GM12878 (cell line): ENCODE measurements around the gene BTBD3. TPM values are rescaled to one million over a fixed set of nuclear protein-coding genes. Genes with fewer than 3 reads are reported as not detected.

Experiments used
- ATAC-seq: fragments of 200-7000 bp; cut with Tn5 transposase; 3 replicates; pipeline ENCODE4 v1.9.1; 2020; ENCODE audit warnings: mild to moderate bottlenecking, moderate library complexity
- BruUV-seq: library from RNA; stranded (reverse); fragments of 400-500 nt; replicated peaks from 2 replicates; lab custom pipeline; 2021; lab: Mats Ljungman, UMichigan
- CTCF ChIA-PET: fragments of 300-600 bp; sonication (Branson Sonifier 250); formaldehyde crosslinking; extraction: SDS; loops from one replicate; lab custom pipeline; 2021; ENCODE audit warnings: inconsistent platforms; lab: Yijun Ruan, JAX
- POLR2A ChIA-PET: fragments of 350-600 bp; formaldehyde crosslinking; extraction: SDS; loops from one replicate; lab custom pipeline; 2021; ENCODE audit warnings: inconsistent platforms; lab: Charles Lee
- RAD21 ChIA-PET: fragments of 300-600 bp; sonication (Branson Sonifier 250); formaldehyde crosslinking; loops from one replicate; lab custom pipeline; 2023; ENCODE audit warnings: antibody characterized with exemption; ENCODE audit not compliant: unreplicated experiment; lab: Charles Lee
- SMC1A ChIA-PET: fragments of 300-600 bp; sonication (Branson Sonifier 250); formaldehyde crosslinking; loops from one replicate; lab custom pipeline; 2023; ENCODE audit not compliant: unreplicated experiment, uncharacterized antibody; lab: Charles Lee
- DNase-seq: peaks from one replicate; pipeline ENCODE4 v3.0.0-alpha.2; 2011; ENCODE audit warnings: low read depth, low spot score
- FAIRE-seq: peaks from 3 replicates; lab custom pipeline; 2011; peaks lifted over from hg19 to GRCh38; lab: Jason Lieb, UNC
- H2AFZ ChIP-seq: 2 replicates; pipeline ENCODE4 v1.6.0; 2011; ENCODE audit warnings: low read depth, low read length, control low read depth; ENCODE audit not compliant: control insufficient read depth
- H3K27ac ChIP-seq: 2 replicates; pipeline ENCODE4 v1.5.1; 2011; ENCODE audit warnings: control low read depth; ENCODE audit not compliant: control insufficient read depth, insufficient read depth
- H3K27me3 ChIP-seq, 2 experiments: replicated peaks in 1 of 2; 2 replicates each; pipeline versions ENCODE4 v1.6.0 to v1.6.1; 2011; ENCODE audit warnings: low read length in 1 of 2; ENCODE audit not compliant: control insufficient read depth in 2 of 2, insufficient read depth in 2 of 2
- H3K36me3 ChIP-seq, 2 experiments: 2 replicates each; pipeline ENCODE4 v1.5.1; 2011; ENCODE audit warnings: low read length in 1 of 2; ENCODE audit not compliant: control insufficient read depth in 2 of 2, insufficient read depth in 2 of 2
- H3K4me1 ChIP-seq: 2 replicates; pipeline ENCODE4 v1.6.1; 2011; ENCODE audit warnings: mild to moderate bottlenecking, low read length, moderate library complexity, mixed read lengths; ENCODE audit not compliant: control insufficient read depth, insufficient read depth
- H3K4me2 ChIP-seq: 2 replicates; pipeline ENCODE4 v1.6.0; 2011; ENCODE audit warnings: control low read depth; ENCODE audit not compliant: control insufficient read depth, insufficient read depth
- H3K4me3 ChIP-seq: fragments of 200-600 bp; sonication (generic); 2 replicates; pipeline ENCODE4 v1.5.1; 2016
- H3K79me2 ChIP-seq: 2 replicates; pipeline ENCODE4 v1.6.0; 2011; ENCODE audit warnings: low read length; ENCODE audit not compliant: control insufficient read depth, insufficient read depth
- H3K9ac ChIP-seq: 2 replicates; pipeline ENCODE4 v1.8.0; 2011; ENCODE audit warnings: low read length, control low read depth, mixed read lengths; ENCODE audit not compliant: control insufficient read depth, insufficient read depth
- H3K9me3 ChIP-seq: replicated peaks from 3 replicates; pipeline ENCODE4 v1.5.1; 2011; ENCODE audit warnings: mild to moderate bottlenecking, low read length; ENCODE audit not compliant: control insufficient read depth, insufficient read depth
- H4K20me1 ChIP-seq: 2 replicates; pipeline ENCODE4 v1.6.0; 2011; ENCODE audit not compliant: control insufficient read depth, insufficient read depth
- BHLHE40 ChIP-seq, 2 experiments: fragments of 450-650 bp in 1 of 2; IDR thresholded peaks; 2 replicates each; pipeline ENCODE4 v1.6.1; 2011 to 2017; ENCODE audit warnings: low read depth in 2 of 2, borderline replicate concordance in 1 of 2, improper control_type of control experiment in 1 of 2, low read length in 1 of 2, mild to moderate bottlenecking in 1 of 2
- CHD2 ChIP-seq: IDR thresholded peaks from 2 replicates; pipeline ENCODE4 v1.6.1; 2011; ENCODE audit warnings: low read depth, low read length, improper control_type of control experiment, borderline replicate concordance
- CHD4 ChIP-seq: fragments of 200-600 bp; sonication (generic); IDR thresholded peaks from 2 replicates; pipeline ENCODE4 v1.6.1; 2016; ENCODE audit warnings: mild to moderate bottlenecking
- CTCF ChIP-seq, 3 experiments: IDR thresholded peaks in 2 of 3; conservative IDR thresholded peaks in 1 of 3; 2 replicates each; pipeline ENCODE4 v1.5.1; 2011; ENCODE audit warnings: low read depth in 3 of 3, low read length in 3 of 3, mild to moderate bottlenecking in 3 of 3, control low read depth in 2 of 3, moderate library complexity in 2 of 3, inconsistent platforms in 1 of 3, mixed read lengths in 1 of 3; ENCODE audit not compliant: control insufficient read depth in 2 of 3, insufficient read depth in 1 of 3; ENCODE audit errors: extremely low read depth in 1 of 3
- HDGF ChIP-seq: fragments of 450-650 bp; IDR thresholded peaks from 2 replicates; pipeline ENCODE4 v1.6.1; 2016; ENCODE audit warnings: antibody characterized with exemption
- IKZF1 ChIP-seq: fragments of 450-650 bp; conservative IDR thresholded peaks from 2 replicates; pipeline ENCODE4 v1.6.1; 2017; ENCODE audit warnings: antibody characterized with exemption, mild to moderate bottlenecking
- LARP7 ChIP-seq: fragments of 450-650 bp; IDR thresholded peaks from 2 replicates; pipeline ENCODE4 v1.6.1; 2017; ENCODE audit warnings: mild to moderate bottlenecking
- RAD51 ChIP-seq: fragments of 450-650 bp; IDR thresholded peaks from 2 replicates; pipeline ENCODE4 v1.6.1; 2016; ENCODE audit warnings: moderate library complexity, mild to moderate bottlenecking, inconsistent platforms
- SUZ12 ChIP-seq: fragments of 200-600 bp; sonication (generic); IDR thresholded peaks from one replicate; pipeline ENCODE4 v1.6.1; 2018; ENCODE audit warnings: antibody characterized with exemption, mild to moderate bottlenecking; ENCODE audit not compliant: unreplicated experiment
- TCF7 ChIP-seq: IDR thresholded peaks from 2 replicates; pipeline ENCODE4 v1.6.1; 2014; ENCODE audit warnings: antibody characterized with exemption, borderline replicate concordance
- ZBED1 ChIP-seq: IDR thresholded peaks from 2 replicates; pipeline ENCODE4 v1.6.1; 2016; ENCODE audit warnings: borderline replicate concordance
- ZBTB11 ChIP-seq: fragments of 450-650 bp; formaldehyde crosslinking; IDR thresholded peaks from 2 replicates; pipeline ENCODE4 v1.5.0; 2022; ENCODE audit warnings: mild to moderate bottlenecking, missing genetic modification characterization
- ZNF207 ChIP-seq: fragments of 450-650 bp; IDR thresholded peaks from 2 replicates; pipeline ENCODE4 v1.6.1; 2014; ENCODE audit warnings: antibody characterized with exemption, mild to moderate bottlenecking, borderline replicate concordance
- WGBS: methylation state at CpG from one replicate; pipeline ENCODE4 v1.1.6; 2016; ENCODE audit warnings: low lambda C conversion rate; ENCODE audit not compliant: insufficient replicate concordance, insufficient coverage; ENCODE audit errors: missing lambda C conversion rate; 5-methylcytosine and 5-hydroxymethylcytosine counted together
- in situ Hi-C: fragments of 300-500 bp; cut with MboI; formaldehyde crosslinking; loops from 9 replicates; pipeline ENCODE4 v1.14.3; 2018; ENCODE audit warnings: mixed read lengths
- intact Hi-C: fragments of 100-400 bp; cut with micrococcal nuclease; formaldehyde crosslinking; loops from one replicate; pipeline ENCODE4 v1.14.2; 2022; ENCODE audit not compliant: unreplicated experiment
- polyA plus RNA-seq, 11 experiments: library from polyadenylated mRNA; depleted of rRNA in 4 of 11; unstranded in 6 of 11; stranded (reverse) in 5 of 11; fragments of >200 nt; fragmentation: Nextera tagmentation in 4 of 11; fragmentation: Illumina TruSeq in 1 of 11; extraction: Ambion mirVana in 4 of 11; extraction: Trizol in 1 of 11; gene quantifications; 1 replicate in 1 of 11; 2 replicates in 10 of 11; pipeline versions ENCODE4 v1.2.1 to v1.2.3, GENCODE V29; 2011 to 2016; ENCODE audit warnings: inconsistent platforms in 2 of 11, missing spikeins in 2 of 11, low read depth in 1 of 11
- total RNA-seq, 4 experiments: library from RNA; depleted of rRNA in 3 of 4; stranded (reverse); fragments of >200 nt in 3 of 4; fragmentation: Illumina TruSeq in 1 of 4; extraction: Trizol in 1 of 4; gene quantifications; 2 replicates each; pipeline versions ENCODE4 v1.2.1 to v1.2.3, GENCODE V29; 2013 to 2021
- TF ChIP-seq, protein P1 (sequence below): fragments of 450-650 bp; IDR thresholded peaks from 2 replicates; pipeline ENCODE4 v1.6.1; 2017; ENCODE audit warnings: antibody characterized with exemption, mild to moderate bottlenecking, moderate library complexity
- TF ChIP-seq, protein P2 (sequence below): fragments of 450-650 bp; IDR thresholded peaks from 2 replicates; pipeline ENCODE4 v1.6.1; 2017; ENCODE audit warnings: borderline replicate concordance

Gene BTBD3
- total and polyA plus RNA-seq, 10 of the 15 experiments (the other 5 are each of a cell fraction or from before 2014, with no cell fraction given): 0.02 to 12.8 (median 0.23) TPM

DNA sequence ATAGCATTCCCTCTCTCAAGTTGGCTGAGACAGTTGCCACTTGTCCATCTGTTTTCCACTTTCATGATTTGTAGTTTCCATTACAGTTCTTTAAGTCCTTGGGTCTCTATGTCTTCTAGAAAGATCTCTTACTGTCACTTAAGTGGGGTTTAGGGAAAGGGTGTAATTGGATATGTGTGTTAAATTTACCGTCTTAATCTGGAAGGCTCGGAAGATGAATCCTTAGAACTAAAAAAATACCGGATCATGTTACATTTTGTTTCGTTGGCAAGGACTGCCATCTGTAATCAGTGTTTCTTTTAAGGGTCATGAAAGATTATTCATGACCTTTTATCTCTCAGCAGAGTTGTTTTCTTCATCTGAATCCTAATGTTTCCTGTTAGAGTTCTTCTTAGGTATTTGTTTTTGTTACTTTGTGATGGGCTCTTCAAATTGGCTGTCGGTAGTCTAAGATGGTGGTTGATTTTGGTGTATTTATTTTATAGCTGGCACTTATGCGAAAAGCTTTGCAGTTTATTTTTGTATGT is 21.8 kb upstream of the BTBD3 start:
- Histone ChIP-seq H4K20me1 (no peaks in the 10 kb centered on the region), H3K27me3 (no peaks in the 10 kb centered on the region), H3K79me2 (no peaks in the 10 kb centered on the region), H3K9me3 (no peaks in the 10 kb centered on the region), H3K27ac (no peak overlapping the region), H3K4me3 (no peak overlapping the region), H3K4me2 (no peak overlapping the region), H3K36me3 (no peaks in the 10 kb centered on the region), H2AFZ (no peak overlapping the region), H3K4me1 (no peaks in the 10 kb centered on the region), H3K9ac (no peak overlapping the region)
- 63% methylated on average over 6 of the region's 6 CpGs for WGBS
- ChIA-PET CTCF (interaction anchor here (1.5 kb wide), 1 partner anchor 15 kb away, joined by 4 read pairs; no protein-coding TSS in a partner anchor), POLR2A (interaction anchor here (0.6 kb wide), 1 partner anchor 317 kb away, joined by 3 read pairs; no protein-coding TSS in a partner anchor), SMC1A (interaction anchor here (0.8 to 1.2 kb wide), 2 partner anchors 17 to 181 kb away, joined by 3 to 4 read pairs; no protein-coding TSS in a partner anchor), RAD21 (no interaction called here)
- no peak for FAIRE-seq
- no peak for ATAC-seq
- in situ Hi-C loops (no loop called here), intact Hi-C loops (no loop called here)
- no TSS peak for BruUV-seq
- DNase-seq: no peak
- no peak for TF ChIP-seq CTCF (IDR thresholded peaks at IDR 0.05 in 2 of 3, conservative IDR thresholded peaks at IDR 0.05 in 1 of 3; ENCODE audit: control insufficient read depth in 2 of 3, extremely low read depth in 1 of 3, insufficient read depth in 1 of 3, low read depth in 3 of 3, low read length in 3 of 3)
- TF ChIP-seq HDGF: no peak
- TF ChIP-seq ZBED1: no peak
- TF ChIP-seq IKZF1: no peak
- no peak for TF ChIP-seq ZBTB11 (CRISPR knock-in tag)
- TF ChIP-seq ZNF207: no peak
- TF ChIP-seq SUZ12: no peak
- no peak for TF ChIP-seq CHD4
- TF ChIP-seq BHLHE40 (IDR thresholded peaks at IDR 0.05; ENCODE audit: borderline replicate concordance in 1 of 2, low read depth in 2 of 2, low read length in 1 of 2): no peak
- TF ChIP-seq, protein P1, sequence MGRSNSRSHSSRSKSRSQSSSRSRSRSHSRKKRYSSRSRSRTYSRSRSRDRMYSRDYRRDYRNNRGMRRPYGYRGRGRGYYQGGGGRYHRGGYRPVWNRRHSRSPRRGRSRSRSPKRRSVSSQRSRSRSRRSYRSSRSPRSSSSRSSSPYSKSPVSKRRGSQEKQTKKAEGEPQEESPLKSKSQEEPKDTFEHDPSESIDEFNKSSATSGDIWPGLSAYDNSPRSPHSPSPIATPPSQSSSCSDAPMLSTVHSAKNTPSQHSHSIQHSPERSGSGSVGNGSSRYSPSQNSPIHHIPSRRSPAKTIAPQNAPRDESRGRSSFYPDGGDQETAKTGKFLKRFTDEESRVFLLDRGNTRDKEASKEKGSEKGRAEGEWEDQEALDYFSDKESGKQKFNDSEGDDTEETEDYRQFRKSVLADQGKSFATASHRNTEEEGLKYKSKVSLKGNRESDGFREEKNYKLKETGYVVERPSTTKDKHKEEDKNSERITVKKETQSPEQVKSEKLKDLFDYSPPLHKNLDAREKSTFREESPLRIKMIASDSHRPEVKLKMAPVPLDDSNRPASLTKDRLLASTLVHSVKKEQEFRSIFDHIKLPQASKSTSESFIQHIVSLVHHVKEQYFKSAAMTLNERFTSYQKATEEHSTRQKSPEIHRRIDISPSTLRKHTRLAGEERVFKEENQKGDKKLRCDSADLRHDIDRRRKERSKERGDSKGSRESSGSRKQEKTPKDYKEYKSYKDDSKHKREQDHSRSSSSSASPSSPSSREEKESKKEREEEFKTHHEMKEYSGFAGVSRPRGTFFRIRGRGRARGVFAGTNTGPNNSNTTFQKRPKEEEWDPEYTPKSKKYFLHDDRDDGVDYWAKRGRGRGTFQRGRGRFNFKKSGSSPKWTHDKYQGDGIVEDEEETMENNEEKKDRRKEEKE: no peak
- no peak for TF ChIP-seq CHD2
- TF ChIP-seq RAD51: no peak
- TF ChIP-seq LARP7: no peak
- TF ChIP-seq TCF7: no peak
- TF ChIP-seq, protein P2, sequence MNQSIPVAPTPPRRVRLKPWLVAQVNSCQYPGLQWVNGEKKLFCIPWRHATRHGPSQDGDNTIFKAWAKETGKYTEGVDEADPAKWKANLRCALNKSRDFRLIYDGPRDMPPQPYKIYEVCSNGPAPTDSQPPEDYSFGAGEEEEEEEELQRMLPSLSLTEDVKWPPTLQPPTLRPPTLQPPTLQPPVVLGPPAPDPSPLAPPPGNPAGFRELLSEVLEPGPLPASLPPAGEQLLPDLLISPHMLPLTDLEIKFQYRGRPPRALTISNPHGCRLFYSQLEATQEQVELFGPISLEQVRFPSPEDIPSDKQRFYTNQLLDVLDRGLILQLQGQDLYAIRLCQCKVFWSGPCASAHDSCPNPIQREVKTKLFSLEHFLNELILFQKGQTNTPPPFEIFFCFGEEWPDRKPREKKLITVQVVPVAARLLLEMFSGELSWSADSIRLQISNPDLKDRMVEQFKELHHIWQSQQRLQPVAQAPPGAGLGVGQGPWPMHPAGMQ: no peak
